ENCODE results near the gene MANBA. TPM values are rescaled to one million over a fixed set of nuclear protein-coding genes. Genes with fewer than 3 reads are reported as not detected.

MANBA gene
- total and polyA plus RNA-seq, 2 of the 13 experiments (the other 11 are each of a cell fraction or from before 2014, with no cell fraction given), result 11.7 to 33.3 TPM

- TF ChIP-seq SP2 (CRISPR knock-in tag; IDR thresholded peaks at IDR 0.05) (no peak; the same call in 1 of the 2 replicates), ZNF816 (CRISPR knock-in tag; IDR thresholded peaks at IDR 0.05; ENCODE audit: borderline replicate concordance) (no peak), ZFP41 (CRISPR knock-in tag; IDR thresholded peaks at IDR 0.05; ENCODE audit: borderline replicate concordance) (no peak), HNF1A (IDR thresholded peaks at IDR 0.05; ENCODE audit: low read depth) (no peak), HNF1A (CRISPR knock-in tag; IDR thresholded peaks at IDR 0.05; ENCODE audit: borderline replicate concordance) (peak; percentile 42; the same call in 1 of the 2 replicates), SIN3B (IDR thresholded peaks at IDR 0.05; ENCODE audit: low read length) (no peak), E2F5 (CRISPR knock-in tag; conservative IDR thresholded peaks at IDR 0.05) (peak; percentile 34; the same call in 1 of the 2 replicates), ZNF18 (CRISPR knock-in tag; IDR thresholded peaks at IDR 0.05; ENCODE audit: insufficient replicate concordance) (no peak), ZNF577 (CRISPR knock-in tag; IDR thresholded peaks at IDR 0.05; ENCODE audit: borderline replicate concordance, low read depth) (no peak), ZNF740 (CRISPR knock-in tag; IDR thresholded peaks at IDR 0.05) (peak; percentile 28; the same call in 1 of the 2 replicates), ZNF354B (CRISPR knock-in tag; IDR thresholded peaks at IDR 0.05) (no peak), ZNF407 (CRISPR knock-in tag; IDR thresholded peaks at IDR 0.05; ENCODE audit: not compliant biosample characterization) (peak; percentile 50)
Measured at GRCh38 chr4:102760645-102761295, at the start of gene MANBA (continued).
